GM20000 (cell line): ENCODE measurements around the gene LDHAL6A.

ENCODE experiments used
- DNase-seq: peaks from one replicate; pipeline ENCODE4 v3.0.0; 2012; ENCODE audit warnings: low spot score
- TF ChIP-seq, protein P1 (sequence below): IDR thresholded peaks from 2 replicates; pipeline ENCODE4 v1.5.1; 2012; ENCODE audit warnings: mild to moderate bottlenecking, control low read depth; ENCODE audit errors: extremely low read depth, missing control alignments

Gene LDHAL6A

DNA sequence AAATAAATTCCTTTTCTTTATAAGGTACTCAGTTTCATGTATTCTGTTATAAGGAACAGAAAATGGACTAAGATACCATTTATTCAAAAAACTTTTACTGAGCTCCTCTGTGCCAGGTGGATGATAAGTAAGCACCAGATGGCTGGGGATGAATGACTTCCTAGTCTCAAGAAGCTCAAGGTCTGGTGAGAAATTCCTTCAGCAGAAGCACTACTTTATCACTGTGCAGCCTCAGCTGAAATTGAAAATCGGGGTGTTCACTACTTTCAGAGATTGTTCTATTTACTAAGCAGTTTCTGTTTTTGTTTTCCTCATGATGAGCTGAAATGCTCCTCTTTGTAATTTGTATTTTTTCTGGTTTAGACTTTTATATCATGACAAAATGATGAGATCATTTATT, 7.8 kb downstream of the LDHAL6A start:
- DNase-seq: no peak
- TF ChIP-seq, protein P1, sequence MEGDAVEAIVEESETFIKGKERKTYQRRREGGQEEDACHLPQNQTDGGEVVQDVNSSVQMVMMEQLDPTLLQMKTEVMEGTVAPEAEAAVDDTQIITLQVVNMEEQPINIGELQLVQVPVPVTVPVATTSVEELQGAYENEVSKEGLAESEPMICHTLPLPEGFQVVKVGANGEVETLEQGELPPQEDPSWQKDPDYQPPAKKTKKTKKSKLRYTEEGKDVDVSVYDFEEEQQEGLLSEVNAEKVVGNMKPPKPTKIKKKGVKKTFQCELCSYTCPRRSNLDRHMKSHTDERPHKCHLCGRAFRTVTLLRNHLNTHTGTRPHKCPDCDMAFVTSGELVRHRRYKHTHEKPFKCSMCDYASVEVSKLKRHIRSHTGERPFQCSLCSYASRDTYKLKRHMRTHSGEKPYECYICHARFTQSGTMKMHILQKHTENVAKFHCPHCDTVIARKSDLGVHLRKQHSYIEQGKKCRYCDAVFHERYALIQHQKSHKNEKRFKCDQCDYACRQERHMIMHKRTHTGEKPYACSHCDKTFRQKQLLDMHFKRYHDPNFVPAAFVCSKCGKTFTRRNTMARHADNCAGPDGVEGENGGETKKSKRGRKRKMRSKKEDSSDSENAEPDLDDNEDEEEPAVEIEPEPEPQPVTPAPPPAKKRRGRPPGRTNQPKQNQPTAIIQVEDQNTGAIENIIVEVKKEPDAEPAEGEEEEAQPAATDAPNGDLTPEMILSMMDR: no peak

DNA sequence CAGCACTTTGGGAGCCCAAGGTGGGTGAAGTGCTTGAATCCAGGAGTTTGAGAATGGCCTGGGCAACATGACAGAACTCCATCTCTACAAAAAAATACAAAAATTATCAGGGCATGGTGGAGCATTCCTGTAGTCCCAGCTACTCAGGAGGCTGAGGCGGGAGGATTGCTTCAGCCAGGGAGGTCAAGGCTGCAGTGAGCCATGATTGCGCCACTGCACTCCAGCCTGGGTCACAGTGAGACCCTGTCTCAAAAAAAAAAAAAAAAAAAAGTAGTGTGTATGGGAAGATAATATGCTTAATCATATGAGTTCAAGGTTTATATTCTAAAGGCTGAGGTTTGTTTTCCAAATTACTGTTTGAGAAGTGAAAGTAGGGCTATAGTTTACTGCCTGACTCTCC, 10.7 kb downstream of the LDHAL6A start:
- TF ChIP-seq, protein P1: no peak
- DNase-seq: no peak

DNA sequence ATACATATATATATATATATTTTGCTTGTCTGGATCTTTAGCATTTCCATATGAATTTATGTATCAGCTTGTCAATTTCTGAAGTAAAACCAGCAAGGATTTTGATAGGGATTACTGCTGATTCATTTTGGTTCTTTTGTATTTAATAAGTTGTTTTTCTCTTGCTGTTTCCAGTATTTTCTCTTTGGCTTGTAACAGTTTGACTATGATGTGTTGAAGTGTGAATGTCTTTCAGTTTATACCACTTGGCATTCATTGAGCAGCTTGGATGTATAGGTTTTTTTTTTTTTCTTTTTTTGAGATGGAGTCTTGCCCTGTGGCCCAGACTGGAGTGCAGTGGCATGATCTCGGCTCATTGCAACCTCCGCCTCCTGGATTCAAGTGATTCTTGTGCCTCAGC, 12.4 kb downstream of the LDHAL6A start:
- DNase-seq: no peak
- TF ChIP-seq, protein P1: no peak

DNA sequence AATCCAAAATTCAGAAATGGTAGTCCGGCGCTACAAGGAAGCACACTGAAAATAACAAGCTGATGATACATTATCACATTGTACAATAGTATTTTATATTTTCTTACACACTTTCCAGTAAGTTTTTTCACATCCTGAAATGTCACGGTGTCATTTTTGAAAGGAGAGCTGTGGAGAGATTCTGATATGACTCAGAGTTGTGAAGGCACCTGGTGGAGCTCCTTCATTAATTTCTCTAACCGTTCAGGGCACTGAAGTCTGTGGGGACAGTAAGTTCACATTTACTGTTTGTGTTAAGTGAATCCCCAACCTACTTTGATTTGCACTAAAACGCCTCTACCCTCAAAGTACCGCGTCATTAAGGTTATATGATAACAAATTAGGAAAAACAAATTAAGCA, 13.3 kb downstream of the LDHAL6A start:
- no peak for DNase-seq
- TF ChIP-seq, protein P1: no peak

DNA sequence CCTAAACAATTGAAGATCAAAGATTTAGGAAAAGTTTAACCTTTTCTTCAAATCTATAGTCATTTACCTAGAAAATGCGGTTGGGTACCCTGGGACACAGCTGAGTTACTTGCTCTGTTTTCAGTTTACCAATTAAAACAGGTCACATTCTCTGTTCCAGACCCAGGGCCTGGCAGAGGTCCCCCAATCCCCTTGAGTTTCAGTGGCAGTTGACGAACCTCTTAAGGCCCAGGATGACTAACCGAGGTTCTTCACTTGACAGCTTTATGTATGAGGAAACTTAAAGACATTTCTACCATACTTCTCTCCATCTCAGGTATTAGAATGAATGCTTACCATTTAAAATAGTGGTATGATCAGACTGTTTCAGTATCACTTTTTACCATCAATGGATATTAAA, 16.3 kb downstream of the LDHAL6A start:
- no peak for DNase-seq
- TF ChIP-seq, protein P1: no peak

DNA sequence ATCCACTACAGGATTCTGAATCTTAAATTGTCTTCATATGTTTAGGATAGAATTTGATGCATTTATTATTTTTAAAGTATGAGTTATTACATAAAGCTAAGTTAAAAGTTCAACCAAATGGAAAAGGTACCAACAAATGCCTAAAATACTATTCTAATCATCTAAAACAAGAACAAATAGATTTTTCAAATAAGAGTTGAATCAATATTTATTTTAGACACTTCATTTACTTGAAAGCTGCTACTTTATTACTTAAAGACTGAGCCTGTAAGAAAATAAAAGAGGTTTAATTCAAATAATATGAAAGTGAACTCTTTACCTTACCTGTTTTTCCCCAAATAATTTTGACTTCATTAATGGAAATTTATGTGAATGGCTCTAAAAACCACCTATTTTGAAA, 16.9 kb downstream of the LDHAL6A start:
- TF ChIP-seq, protein P1: no peak

DNA sequence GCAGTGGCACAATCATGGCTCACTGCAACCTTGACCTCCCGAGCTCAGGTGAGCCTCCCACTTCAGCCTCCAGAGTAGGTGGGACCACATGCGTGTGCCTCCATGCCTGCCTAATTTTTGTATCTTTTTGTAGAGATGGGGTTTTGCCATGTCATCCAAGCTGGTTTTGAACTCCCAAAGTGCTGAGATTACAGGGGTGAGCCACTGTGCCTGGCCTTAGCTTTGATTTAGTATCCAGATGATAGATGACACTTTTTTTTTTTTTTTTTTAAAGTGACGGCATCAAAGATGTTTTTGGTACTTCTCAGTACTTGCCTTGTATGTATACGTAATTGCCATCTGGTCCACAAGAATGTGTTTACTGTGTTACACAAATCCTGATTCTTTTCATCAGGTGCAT, 23.4 kb downstream of the LDHAL6A start:
- DNase-seq: no peak
- TF ChIP-seq, protein P1: no peak

More for the DNA sequence above, 16.9 kb downstream of the LDHAL6A start:
- DNase-seq: no peak
